GM21447 (cell line): ENCODE data around the gene CSRP1.
"Not testable (repeated sequence)": the region's sequence is repeated elsewhere in the genome, so short reads cannot be mapped to it uniquely, and the experiment has no call there.

ENCODE experiments used
- ATAC-seq: cut with Tn5 transposase; IDR thresholded peaks from one replicate; pipeline ENCODE4 v1.9.1; 2021; ENCODE audit not compliant: unreplicated experiment

CSRP1 gene

GRCh38 chr1:201537891-201538611 lies 31.1 kb upstream of the CSRP1 start:
- no peak for ATAC-seq

GRCh38 chr1:201537467-201537866 lies 30.5 kb upstream of the CSRP1 start:
- no peak for ATAC-seq

DNA sequence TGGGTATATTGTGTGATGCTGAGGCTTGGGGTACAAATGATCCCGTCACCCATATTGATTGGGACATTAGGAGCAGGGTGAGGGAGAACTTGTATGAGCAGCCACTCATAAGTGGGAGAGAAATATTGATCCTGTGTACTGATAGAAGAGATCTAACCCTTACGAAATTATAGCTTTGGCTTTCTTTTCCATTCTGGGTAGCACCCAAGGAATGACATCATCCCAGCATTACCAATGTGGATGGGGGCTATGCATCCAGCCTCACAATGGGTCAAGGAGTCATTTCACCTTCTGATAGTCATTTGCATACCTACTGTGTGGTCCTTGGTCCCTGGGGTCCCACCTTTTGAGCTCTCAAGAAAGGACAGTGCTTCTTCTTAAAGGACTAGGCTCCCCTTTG lies 30.1 kb upstream of the CSRP1 start:
- no peak for ATAC-seq

- no peak for ATAC-seq
Observed at GRCh38 chr1:201536558-201536957, 29.6 kb upstream of the CSRP1 start.

DNA sequence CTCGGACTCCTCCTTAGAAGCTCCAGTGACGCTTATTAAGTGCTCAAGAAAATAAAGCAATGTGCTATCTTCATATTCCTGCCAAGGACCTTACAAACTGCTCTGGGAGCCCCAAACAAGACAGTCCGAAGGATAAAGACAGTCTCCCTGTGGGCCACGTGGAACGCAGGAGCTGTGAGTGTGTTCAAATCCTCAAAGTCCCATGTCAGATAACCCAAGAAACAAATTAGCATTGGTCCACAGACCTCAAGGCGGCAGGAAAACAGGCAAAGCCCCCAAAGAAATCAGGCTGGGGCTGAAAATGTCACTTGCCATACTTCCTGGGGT lies 29.0 kb upstream of the CSRP1 start:
- ATAC-seq: no peak

- no peak for ATAC-seq
Observed at GRCh38 chr1:201535046-201535918, 28.4 kb upstream of the CSRP1 start.

- ATAC-seq: no peak
Observed at GRCh38 chr1:201533836-201534235, 26.9 kb upstream of the CSRP1 start.

- ATAC-seq: no peak
Observed at GRCh38 chr1:201531551-201532425, 24.9 kb upstream of the CSRP1 start.

GRCh38 chr1:201530741-201531531 lies 24.0 kb upstream of the CSRP1 start:
- no peak for ATAC-seq

GRCh38 chr1:201528631-201529252 lies 21.8 kb upstream of the CSRP1 start:
- ATAC-seq: no peak

- ATAC-seq: no peak
Observed at GRCh38 chr1:201527879-201528278, 21.0 kb upstream of the CSRP1 start.

GRCh38 chr1:201525193-201525778 lies 18.4 kb upstream of the CSRP1 start:
- ATAC-seq: no peak

GRCh38 chr1:201520046-201520575 lies 13.2 kb upstream of the CSRP1 start:
- ATAC-seq: not testable (repeated sequence)

DNA sequence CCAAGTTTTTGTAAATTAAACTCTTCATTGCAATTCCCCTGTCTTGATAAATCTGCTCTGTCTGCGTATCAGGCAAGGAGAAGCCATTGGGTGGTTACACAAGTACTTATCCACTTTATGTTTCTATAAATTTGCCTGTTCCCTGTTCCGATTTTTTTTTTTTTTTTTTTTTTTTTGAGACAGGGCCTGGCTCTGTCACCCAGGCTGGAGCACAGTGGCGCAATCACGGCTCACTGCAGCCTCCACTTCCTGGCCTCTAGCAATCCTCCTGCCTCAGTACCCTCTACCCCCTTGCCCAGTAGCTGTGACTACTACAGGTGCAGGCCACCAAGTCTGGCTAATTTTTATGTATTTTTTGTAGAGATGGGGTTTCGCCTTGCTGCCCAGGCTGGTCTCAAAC lies 11.1 kb upstream of the CSRP1 start:
- no peak for ATAC-seq

DNA sequence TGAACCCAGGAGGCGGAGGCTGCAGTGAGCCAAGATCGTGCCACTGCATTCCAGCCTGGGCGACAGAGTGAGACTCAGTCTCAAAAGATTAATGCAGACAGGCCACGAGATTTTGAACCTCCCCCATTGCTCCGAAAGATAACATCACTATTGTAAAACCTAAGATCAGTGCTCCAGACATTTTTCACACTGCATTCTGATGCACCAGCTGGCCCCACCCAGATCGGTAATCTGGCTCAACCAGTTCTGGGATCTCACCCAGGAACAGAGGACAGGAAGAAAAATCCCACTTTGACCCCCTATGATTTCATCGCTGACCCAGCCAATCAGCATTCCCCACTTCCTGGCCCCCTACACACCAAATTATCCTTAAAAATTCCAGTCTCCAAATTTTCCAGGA lies 10.7 kb upstream of the CSRP1 start:
- no peak for ATAC-seq

DNA sequence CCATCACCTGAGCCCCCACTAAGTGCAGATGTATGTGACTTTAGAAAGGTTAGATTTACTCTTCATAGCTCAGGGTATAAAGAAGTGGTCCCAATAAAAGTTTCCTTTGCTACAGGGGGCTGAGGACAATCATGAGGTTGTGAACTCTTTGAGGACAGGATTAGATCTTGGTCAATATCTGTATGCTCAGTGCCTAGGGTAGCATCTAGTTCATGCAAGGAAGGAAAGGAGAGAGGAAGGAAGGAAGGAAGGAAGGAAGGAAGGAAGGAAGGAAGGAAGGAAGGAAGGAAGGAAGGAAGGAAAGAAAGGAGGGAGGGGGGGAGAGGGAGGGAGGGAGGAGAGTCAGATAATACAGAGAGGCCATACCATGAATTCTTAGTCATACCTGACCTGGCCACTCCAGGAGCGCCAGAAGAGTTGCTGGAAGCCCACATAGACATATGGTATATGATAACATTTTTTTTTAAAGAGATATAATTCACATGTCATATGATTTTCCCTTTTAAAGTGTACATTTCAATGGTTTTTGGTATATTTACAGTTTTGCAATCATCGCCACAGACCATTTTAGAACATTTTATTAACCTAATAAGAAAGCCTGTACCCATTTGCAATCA lies 9.7 kb upstream of the CSRP1 start:
- ATAC-seq: no peak

GRCh38 chr1:201515895-201516294 lies 9.0 kb upstream of the CSRP1 start:
- no peak for ATAC-seq

DNA sequence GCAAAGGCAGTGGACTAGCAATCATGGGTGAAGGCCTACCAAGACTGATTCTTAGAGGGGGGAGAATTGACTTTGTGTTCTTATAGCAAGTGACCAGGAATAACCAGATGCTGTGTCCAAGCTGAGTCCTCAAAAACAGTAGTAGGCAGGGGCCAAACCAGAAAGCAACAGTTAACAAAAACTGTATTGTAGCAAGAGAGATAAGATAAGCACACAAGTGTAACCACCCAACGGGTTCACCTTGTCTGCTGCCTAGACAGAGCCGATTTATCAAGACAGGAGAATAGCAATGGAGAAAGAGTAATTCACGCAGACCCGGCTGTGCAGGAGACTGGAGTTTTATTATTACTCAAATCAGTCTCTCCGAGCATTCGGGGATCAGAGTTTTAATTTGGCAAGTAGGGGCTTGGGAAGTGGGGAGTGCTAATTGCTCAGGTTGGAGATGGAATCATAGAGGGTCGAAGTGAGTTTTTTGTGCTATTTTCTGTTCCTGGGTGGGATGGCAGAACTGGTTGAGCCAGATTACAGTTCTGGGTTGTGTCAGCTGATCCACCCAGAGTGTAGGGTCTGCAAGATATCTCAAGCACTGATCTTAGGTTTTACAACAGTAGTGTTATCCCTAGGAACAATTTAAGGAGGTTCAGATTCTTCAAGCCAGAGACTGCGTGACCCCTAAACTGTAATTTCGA lies 8.3 kb upstream of the CSRP1 start:
- no peak for ATAC-seq

DNA sequence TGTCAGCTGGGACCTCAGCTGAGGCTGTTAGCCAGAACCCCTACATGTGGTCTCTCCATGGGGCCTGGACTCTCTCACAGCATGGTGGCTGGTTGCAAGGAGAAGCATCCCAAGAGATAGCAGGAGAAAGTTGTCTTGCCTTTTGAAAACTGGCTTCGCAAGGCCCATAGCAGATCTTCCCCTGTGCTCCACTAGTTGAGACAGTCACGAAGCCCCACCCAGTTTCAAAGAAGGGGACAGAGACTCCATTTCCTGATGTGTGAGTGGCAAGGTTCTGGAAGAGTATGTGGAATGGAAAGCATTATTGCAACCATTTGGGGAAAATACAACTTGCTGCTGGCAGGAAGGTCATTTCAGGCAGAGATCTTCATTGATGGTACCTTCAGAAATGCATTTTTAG lies 7.5 kb upstream of the CSRP1 start:
- ATAC-seq: no peak
